Stimulated activated CD4-positive, alpha-beta T cell treated with anti-CD3 and anti-CD28 coated beads, Interleukin-12 subunit alpha, Interleukin-12 subunit beta, amount 100 ng/mL, for 48 hours (primary cell): ENCODE data around the gene VPS18.
A peak's percentile ranks its signal among the peaks of the same experiment; 100 is the strongest.

ENCODE experiments used
- DNase-seq, 3 donors: peaks; one replicate each; pipeline ENCODE4 v3.0.0-alpha.2; 2020; ENCODE audit warnings: low read depth in 2 of 3, low spot score in 1 of 3

Gene VPS18

GRCh38 chr15:40936234-40936708 lies 42.0 kb downstream of the VPS18 start:
- DNase-seq: no peak

- DNase-seq: no peak
Observed at GRCh38 chr15:40936709-40937666, 42.7 kb downstream of the VPS18 start.

GRCh38 chr15:40937762-40938535 lies 43.7 kb downstream of the VPS18 start:
- no peak for DNase-seq

GRCh38 chr15:40938536-40938870 lies 44.3 kb downstream of the VPS18 start:
- no peak for DNase-seq

GRCh38 chr15:40940296-40940801 lies 46.1 kb downstream of the VPS18 start:
- DNase-seq: no peak

- no peak for DNase-seq
Observed at GRCh38 chr15:40941068-40941527, 46.8 kb downstream of the VPS18 start.

GRCh38 chr15:40941528-40942336 lies 47.5 kb downstream of the VPS18 start:
- DNase-seq: peak; percentile 33 to 60 (median 42)

GRCh38 chr15:40942337-40942854 lies 48.1 kb downstream of the VPS18 start:
- no peak for DNase-seq

GRCh38 chr15:40942878-40943277 lies 48.6 kb downstream of the VPS18 start:
- DNase-seq: no peak

- DNase-seq: no peak
Observed at GRCh38 chr15:40943764-40944365, 49.6 kb downstream of the VPS18 start.

- no peak for DNase-seq
Observed at GRCh38 chr15:40944510-40945296, 50.5 kb downstream of the VPS18 start.

- DNase-seq: no peak
Observed at GRCh38 chr15:40948706-40949473, 54.6 kb downstream of the VPS18 start.

GRCh38 chr15:40949756-40950207 lies 55.5 kb downstream of the VPS18 start:
- no peak for DNase-seq

- no peak for DNase-seq
Observed at GRCh38 chr15:40951764-40952163, 57.5 kb downstream of the VPS18 start.

- DNase-seq: no peak
Observed at GRCh38 chr15:40952301-40952900, 58.2 kb downstream of the VPS18 start.

GRCh38 chr15:40952901-40953712 lies 58.9 kb downstream of the VPS18 start, which contains the start of gene CHAC1:
Gene CHAC1, plus strand, starts transcription at chr15:40953471. Its CDS starts 113 bp downstream, at chr15:40953584.
- peak; percentile 96 for DNase-seq
